Rectal smooth muscle tissue (tissue), 1 donor: ENCODE measurements around the gene SNRNP40.
"Not testable (repeated sequence)": the region's sequence is repeated elsewhere in the genome, so short reads cannot be mapped to it uniquely, and the experiment has no call there.

Experiments used
- H3K27ac ChIP-seq: one replicate; pipeline ENCODE4 v1.7.0; 2013; ENCODE audit warnings: low read depth, low read length, inconsistent platforms
- H3K27me3 ChIP-seq: one replicate; pipeline ENCODE4 v1.7.0; 2013; ENCODE audit warnings: low read length; ENCODE audit not compliant: control insufficient read depth, insufficient read depth
- H3K36me3 ChIP-seq: one replicate; pipeline ENCODE4 v1.7.0; 2013; ENCODE audit warnings: low read length; ENCODE audit not compliant: control insufficient read depth, insufficient read depth
- H3K4me1 ChIP-seq: one replicate; pipeline ENCODE4 v1.7.0; 2013; ENCODE audit warnings: low read length; ENCODE audit not compliant: control insufficient read depth, insufficient read depth
- H3K4me3 ChIP-seq: one replicate; pipeline ENCODE4 v1.7.0; 2013; ENCODE audit warnings: low read length
- H3K9ac ChIP-seq: one replicate; pipeline ENCODE4 v1.7.0; 2013; ENCODE audit warnings: low read length

SNRNP40 gene

DNA sequence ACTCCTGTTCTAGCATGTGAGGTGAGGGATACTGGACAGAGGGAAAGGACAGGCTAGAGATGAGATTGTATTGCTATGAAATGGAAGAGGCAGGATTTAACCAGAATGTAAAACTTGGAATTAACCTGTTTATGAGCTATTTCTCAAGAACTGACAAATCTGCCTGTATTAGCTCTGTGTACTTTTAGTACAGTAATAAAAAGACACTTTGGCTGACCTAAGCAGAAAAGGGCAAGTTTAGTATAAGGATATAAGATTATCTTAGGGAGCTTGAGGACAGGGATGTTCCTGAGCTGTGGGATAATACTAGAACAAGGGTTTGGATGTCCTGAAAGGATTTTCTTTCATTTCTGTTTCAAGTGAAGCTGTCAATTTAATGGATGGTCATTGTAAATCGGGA, 11.4 kb upstream of the SNRNP40 start:
- Histone ChIP-seq H3K27me3 (no peaks in the 10 kb centered on the region), H3K36me3 (peaks cover 2% of the 10 kb centered on the region), H3K9ac (no peak overlapping the region), H3K27ac (no peak overlapping the region), H3K4me3 (no peak overlapping the region), H3K4me1 (no peaks in the 10 kb centered on the region)

DNA sequence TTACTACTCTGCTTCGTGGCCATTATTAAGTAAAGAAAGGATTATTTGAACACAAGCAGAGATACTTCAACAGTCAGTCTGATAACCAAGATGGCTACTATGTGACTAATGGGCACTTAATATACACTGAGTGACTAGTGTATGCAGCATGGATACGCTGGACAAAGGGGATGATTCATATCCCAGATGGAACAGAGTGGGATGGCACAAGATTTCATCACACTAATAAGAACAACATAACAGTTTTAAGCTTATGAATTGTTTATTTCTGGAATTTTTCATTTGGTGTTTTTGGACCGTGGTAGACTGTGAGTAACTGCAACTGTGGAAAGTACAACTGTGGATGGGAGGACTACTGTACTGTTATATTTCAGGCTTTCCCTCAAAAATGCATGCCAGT, 9.7 kb upstream of the SNRNP40 start:
- Histone ChIP-seq H3K27ac (no peak overlapping the region), H3K4me3 (no peak overlapping the region), H3K27me3 (no peaks in the 10 kb centered on the region), H3K9ac (no peak overlapping the region), H3K36me3 (peaks cover 2% of the 10 kb centered on the region), H3K4me1 (no peaks in the 10 kb centered on the region)

- Histone ChIP-seq H3K4me1 (peaks cover 2% of the 10 kb centered on the region), H3K9ac (no peak overlapping the region), H3K27ac (no peak overlapping the region), H3K4me3 (no peak overlapping the region), H3K36me3 (no peaks in the 10 kb centered on the region), H3K27me3 (no peaks in the 10 kb centered on the region)
These were observed 6.3 kb upstream of the SNRNP40 start for GRCh38 chr1:31302709-31303441.

- H3K36me3 ChIP-seq: no peaks in the 10 kb centered on the region
- peaks cover 9% of the 10 kb centered on the region for H3K4me1 ChIP-seq
- no peaks in the 10 kb centered on the region for H3K27me3 ChIP-seq
- H3K27ac ChIP-seq: no peak overlapping the region
- no peak overlapping the region for H3K9ac ChIP-seq
- no peak overlapping the region for H3K4me3 ChIP-seq
These were observed 3.6 kb upstream of the SNRNP40 start for GRCh38 chr1:31300193-31300592.

DNA sequence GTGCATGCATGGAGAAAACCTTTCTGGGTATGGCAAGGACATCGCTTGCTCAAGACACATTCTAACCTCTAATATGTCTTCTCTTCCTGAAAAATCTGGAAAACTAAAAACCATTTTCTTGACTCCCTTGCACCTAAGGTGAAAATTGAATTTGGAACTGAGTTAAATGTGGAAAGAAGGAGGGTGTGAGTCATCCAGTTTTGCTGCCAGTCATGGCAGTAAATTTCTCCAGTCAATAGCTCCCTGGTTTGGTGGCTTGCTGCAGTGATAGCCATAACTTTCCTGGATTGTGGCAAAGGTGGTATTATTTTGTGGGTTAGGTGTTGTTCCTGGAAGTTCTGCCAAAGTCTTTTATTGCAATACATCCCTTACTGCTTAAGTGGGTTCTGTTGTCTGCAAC, 2.8 kb upstream of the SNRNP40 start:
- Histone ChIP-seq H3K27me3 (no peaks in the 10 kb centered on the region), H3K9ac (no peak overlapping the region), H3K36me3 (no peaks in the 10 kb centered on the region), H3K4me1 (peaks cover 9% of the 10 kb centered on the region), H3K27ac (no peak overlapping the region), H3K4me3 (no peak overlapping the region)

- peak overlapping the region; percentile 82 for H3K27ac ChIP-seq
- peak overlapping the region; percentile 98 for H3K9ac ChIP-seq
- H3K4me1 ChIP-seq: peaks cover 9% of the 10 kb centered on the region
- no peaks in the 10 kb centered on the region for H3K27me3 ChIP-seq
- H3K36me3 ChIP-seq: peaks cover under 1% of the 10 kb centered on the region
- peak overlapping the region; percentile 99 for H3K4me3 ChIP-seq
These were observed 974 bp upstream of the SNRNP40 start for GRCh38 chr1:31297277-31298247.

GRCh38 chr1:31295874-31296485, 608 bp downstream of the SNRNP40 start:
- Histone ChIP-seq H3K36me3 (peaks cover 13% of the 10 kb centered on the region), H3K27me3 (no peaks in the 10 kb centered on the region), H3K9ac (peak overlapping the region; percentile 88), H3K27ac (peak overlapping the region; percentile 77), H3K4me1 (peaks cover 9% of the 10 kb centered on the region), H3K4me3 (peak overlapping the region; percentile 88)

- Histone ChIP-seq H3K36me3 (peaks cover 23% of the 10 kb centered on the region), H3K4me1 (no peaks in the 10 kb centered on the region), H3K4me3 (no peak overlapping the region), H3K9ac (no peak overlapping the region), H3K27ac (no peak overlapping the region), H3K27me3 (no peaks in the 10 kb centered on the region)
These were observed 7.6 kb downstream of the SNRNP40 start for GRCh38 chr1:31289021-31289420.

- not testable (repeated sequence) for H3K4me3 ChIP-seq, H3K4me1 ChIP-seq, H3K9ac ChIP-seq, H3K27ac ChIP-seq, H3K27me3 ChIP-seq
- H3K36me3 ChIP-seq: peaks cover 23% of the 10 kb centered on the region
These were observed 8.8 kb downstream of the SNRNP40 start for GRCh38 chr1:31287791-31288190.

DNA sequence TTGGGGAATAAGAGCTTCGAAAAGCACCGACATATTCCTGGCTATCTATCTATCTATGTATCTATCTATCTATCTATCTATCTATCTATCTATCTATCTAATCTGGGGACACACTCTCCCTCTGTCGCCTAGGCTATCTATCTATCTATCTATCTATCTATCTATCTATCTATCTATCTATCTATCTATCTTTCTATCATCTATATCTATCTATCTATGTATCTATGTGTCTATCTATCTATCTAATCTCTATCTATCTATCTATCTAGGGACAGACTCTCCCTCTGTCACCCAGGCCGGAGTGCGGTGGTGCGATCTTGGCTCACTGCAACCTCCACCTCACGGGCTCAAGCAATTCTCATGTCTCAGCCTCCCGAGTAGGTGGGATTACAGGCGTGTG, 14.2 kb downstream of the SNRNP40 start:
- H3K27ac ChIP-seq, H3K27me3 ChIP-seq, H3K4me3 ChIP-seq, H3K9ac ChIP-seq, H3K4me1 ChIP-seq: not testable (repeated sequence)
- peaks cover 10% of the 10 kb centered on the region for H3K36me3 ChIP-seq

DNA sequence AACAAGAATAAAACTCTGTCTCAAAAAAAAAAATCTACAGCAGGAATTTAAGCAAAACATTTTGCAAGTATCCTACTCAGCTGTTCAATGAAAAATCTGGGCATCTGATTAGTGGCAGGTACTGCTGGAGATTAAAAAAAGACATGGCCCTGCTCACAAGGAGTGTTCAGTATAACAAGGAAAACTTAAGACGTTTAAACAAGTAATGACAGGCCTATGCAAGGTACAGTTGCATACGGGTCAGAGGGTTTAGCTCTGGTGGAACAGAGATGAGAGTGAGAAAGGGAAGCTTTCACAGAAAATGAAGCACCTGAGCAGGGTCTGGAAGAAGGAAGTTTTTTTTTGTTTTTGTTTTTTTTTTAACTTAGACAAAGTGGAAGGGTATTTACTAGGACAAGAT, 23.0 kb downstream of the SNRNP40 start:
- H3K9ac ChIP-seq: no peak overlapping the region

DNA sequence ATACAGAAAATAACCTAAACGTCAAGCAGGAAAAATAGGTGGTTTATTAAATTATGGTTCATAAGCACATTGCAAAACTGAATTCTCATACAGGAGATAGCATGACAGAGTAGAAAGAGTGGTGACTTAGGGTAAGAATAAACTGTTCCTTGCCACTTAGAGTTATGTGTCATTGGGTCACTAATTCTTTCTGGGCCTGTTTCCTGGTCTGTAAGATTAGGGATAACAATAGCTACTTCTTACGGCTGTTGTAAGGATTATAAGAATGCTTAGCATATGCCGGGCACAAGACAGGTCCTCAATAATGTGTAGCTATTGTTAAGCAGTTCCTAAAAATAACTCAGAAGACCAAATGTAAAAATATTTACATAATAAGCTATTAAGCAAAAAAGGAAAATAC, 24.2 kb downstream of the SNRNP40 start:
- Histone ChIP-seq H3K4me3 (no peak overlapping the region), H3K27me3 (no peaks in the 10 kb centered on the region), H3K9ac (no peak overlapping the region), H3K36me3 (peaks cover 25% of the 10 kb centered on the region), H3K27ac (no peak overlapping the region), H3K4me1 (no peaks in the 10 kb centered on the region)

More for the DNA sequence above, 23.0 kb downstream of the SNRNP40 start:
- H3K27me3 ChIP-seq: no peaks in the 10 kb centered on the region
- no peak overlapping the region for H3K4me3 ChIP-seq
- no peak overlapping the region for H3K27ac ChIP-seq
- H3K4me1 ChIP-seq: no peaks in the 10 kb centered on the region
- H3K36me3 ChIP-seq: peaks cover 20% of the 10 kb centered on the region
